ENCODE results near the gene PYCR2. TPM values are rescaled to one million over a fixed set of nuclear protein-coding genes. Genes with fewer than 3 reads are reported as not detected.

The PYCR2 gene
- total and polyA plus RNA-seq, 2 donors, result 19.5 to 100 TPM

GRCh38 chr1:225921734-225922709 is 2.0 kb downstream of the PYCR2 start:
- no peaks in the 10 kb centered on the region for H3K4me1 ChIP-seq (ENCODE audit: insufficient read depth)
- no peak overlapping the region for H3K4me3 ChIP-seq (ENCODE audit: low read depth, low read length)
- WGBS, result 91% methylated on average over 23 of the region's 23 CpGs
- DNase-seq (ENCODE audit: extremely low spot score), result peak; percentile 45
- no peaks in the 10 kb centered on the region for H3K36me3 ChIP-seq (ENCODE audit: insufficient read depth)
- peak overlapping the region; percentile 3 for H3K27ac ChIP-seq (ENCODE audit: low read depth)

DNA sequence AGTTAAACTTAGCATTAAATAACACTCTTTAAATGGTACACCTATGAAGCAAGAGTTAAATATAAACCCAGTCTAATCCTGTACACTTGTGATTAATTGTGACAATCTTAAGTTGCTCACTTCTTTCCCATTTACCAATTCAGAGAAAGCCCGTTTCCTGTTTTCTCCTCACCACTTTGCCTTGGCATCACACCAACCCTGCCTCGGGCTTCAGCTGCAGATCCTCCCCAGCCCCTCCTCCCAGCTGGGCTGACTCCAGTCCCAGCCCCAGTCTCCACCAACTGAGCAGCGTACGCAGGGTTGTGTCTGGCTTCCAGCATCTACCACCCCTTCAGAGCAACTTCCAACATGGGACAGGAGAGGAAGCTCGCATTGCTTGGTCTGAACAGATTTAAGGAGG is 4.1 kb downstream of the PYCR2 start:
- H3K4me3 ChIP-seq (ENCODE audit: low read depth, low read length), result no peak overlapping the region
- WGBS, result 24% methylated on average over 5 of the region's 5 CpGs
- no peaks in the 10 kb centered on the region for H3K36me3 ChIP-seq (ENCODE audit: insufficient read depth)
- H3K27ac ChIP-seq (ENCODE audit: low read depth), result no peak overlapping the region
- DNase-seq (ENCODE audit: extremely low spot score), result no peak
- no peaks in the 10 kb centered on the region for H3K4me1 ChIP-seq (ENCODE audit: insufficient read depth)

- H3K36me3 ChIP-seq (ENCODE audit: insufficient read depth), result no peaks in the 10 kb centered on the region
- no peak overlapping the region for H3K27ac ChIP-seq (ENCODE audit: low read depth)
- H3K4me1 ChIP-seq (ENCODE audit: insufficient read depth), result no peaks in the 10 kb centered on the region
- DNase-seq (ENCODE audit: extremely low spot score), result no peak
- WGBS, result 90% methylated on average over 4 of the region's 4 CpGs
- H3K4me3 ChIP-seq (ENCODE audit: low read depth, low read length), result no peak overlapping the region
Observed at GRCh38 chr1:225918280-225918679, 5.8 kb downstream of the PYCR2 start.

DNA sequence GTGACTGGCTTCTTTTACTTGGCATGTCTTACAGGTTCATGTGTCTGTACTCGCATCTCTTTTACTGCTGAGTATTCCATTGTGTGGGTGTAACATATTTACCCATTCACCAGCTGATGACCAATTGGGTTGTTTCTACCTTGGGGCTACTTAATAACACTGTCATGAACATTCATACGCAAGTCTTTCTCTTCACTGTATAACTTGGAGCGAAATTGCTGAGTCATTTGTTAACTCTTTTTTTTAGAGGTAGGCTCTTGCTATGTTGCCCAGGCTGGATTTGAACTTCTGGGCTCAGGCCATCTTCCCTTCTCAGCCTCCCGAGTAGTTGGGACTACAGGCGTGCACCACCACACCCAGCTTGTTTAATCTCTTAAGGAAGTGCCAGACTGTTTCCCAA is 6.5 kb downstream of the PYCR2 start:
- no peak overlapping the region for H3K4me3 ChIP-seq (ENCODE audit: low read depth, low read length)
- no peak overlapping the region for H3K27ac ChIP-seq (ENCODE audit: low read depth)
- no peaks in the 10 kb centered on the region for H3K36me3 ChIP-seq (ENCODE audit: insufficient read depth)
- 89% methylated on average over 5 of the region's 5 CpGs for WGBS
- no peak for DNase-seq (ENCODE audit: extremely low spot score)
- H3K4me1 ChIP-seq (ENCODE audit: insufficient read depth), result no peaks in the 10 kb centered on the region

DNA sequence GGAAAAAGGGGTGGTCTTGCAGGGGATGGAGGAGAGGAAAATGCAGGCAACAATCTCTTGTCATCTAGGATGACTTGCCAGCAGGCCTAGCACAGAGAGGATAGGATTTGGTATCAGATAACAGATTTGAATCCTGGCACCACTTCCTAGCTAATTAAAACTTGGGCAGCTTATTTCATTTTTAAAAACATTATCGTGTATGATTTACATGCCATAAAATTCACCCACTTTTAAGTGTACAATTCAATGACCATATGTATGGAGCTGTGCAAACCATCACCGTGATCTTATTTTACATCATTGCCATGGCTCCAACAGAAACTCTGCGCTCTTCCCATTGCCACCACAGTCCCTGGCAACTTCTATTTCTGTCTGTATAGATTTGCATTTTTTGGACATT is 6.9 kb downstream of the PYCR2 start:
- H3K36me3 ChIP-seq (ENCODE audit: insufficient read depth), result no peaks in the 10 kb centered on the region
- H3K27ac ChIP-seq (ENCODE audit: low read depth), result no peak overlapping the region
- H3K4me3 ChIP-seq (ENCODE audit: low read depth, low read length), result no peak overlapping the region
- H3K4me1 ChIP-seq (ENCODE audit: insufficient read depth), result no peaks in the 10 kb centered on the region
- DNase-seq (ENCODE audit: extremely low spot score), result no peak
- 92% methylated on average over 3 of the region's 3 CpGs for WGBS

GRCh38 chr1:225915538-225915991 is 8.5 kb downstream of the PYCR2 start:
- no peak overlapping the region for H3K27ac ChIP-seq (ENCODE audit: low read depth)
- 76% methylated on average over 7 of the region's 7 CpGs for WGBS
- H3K4me3 ChIP-seq (ENCODE audit: low read depth, low read length), result no peak overlapping the region
- no peaks in the 10 kb centered on the region for H3K4me1 ChIP-seq (ENCODE audit: insufficient read depth)
- no peak for DNase-seq (ENCODE audit: extremely low spot score)
- H3K36me3 ChIP-seq (ENCODE audit: insufficient read depth), result no peaks in the 10 kb centered on the region

DNA sequence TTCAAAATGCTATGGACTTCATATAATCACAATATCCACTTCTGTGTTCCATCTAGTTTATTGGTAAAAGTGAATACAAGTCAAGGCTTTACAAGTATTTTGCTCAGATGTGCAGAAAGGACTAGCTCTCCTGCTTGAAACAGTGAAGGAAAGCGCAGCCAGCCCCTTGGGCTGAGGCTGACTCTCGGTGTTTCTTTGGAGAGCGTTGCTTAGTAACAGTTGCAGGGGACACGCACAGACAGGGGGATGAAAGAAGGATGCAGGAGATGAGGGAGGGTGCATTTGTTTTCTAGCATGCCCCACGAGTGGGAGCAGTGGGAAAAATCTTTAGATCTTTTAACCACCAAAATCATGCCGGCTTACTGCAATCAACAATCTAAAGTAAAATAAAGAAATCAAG is 9.1 kb downstream of the PYCR2 start:
- no peak for DNase-seq (ENCODE audit: extremely low spot score)
- WGBS, result 82% methylated on average over 6 of the region's 6 CpGs
- H3K27ac ChIP-seq (ENCODE audit: low read depth), result no peak overlapping the region
- H3K4me1 ChIP-seq (ENCODE audit: insufficient read depth), result no peaks in the 10 kb centered on the region
- no peaks in the 10 kb centered on the region for H3K36me3 ChIP-seq (ENCODE audit: insufficient read depth)
- H3K4me3 ChIP-seq (ENCODE audit: low read depth, low read length), result no peak overlapping the region

DNA sequence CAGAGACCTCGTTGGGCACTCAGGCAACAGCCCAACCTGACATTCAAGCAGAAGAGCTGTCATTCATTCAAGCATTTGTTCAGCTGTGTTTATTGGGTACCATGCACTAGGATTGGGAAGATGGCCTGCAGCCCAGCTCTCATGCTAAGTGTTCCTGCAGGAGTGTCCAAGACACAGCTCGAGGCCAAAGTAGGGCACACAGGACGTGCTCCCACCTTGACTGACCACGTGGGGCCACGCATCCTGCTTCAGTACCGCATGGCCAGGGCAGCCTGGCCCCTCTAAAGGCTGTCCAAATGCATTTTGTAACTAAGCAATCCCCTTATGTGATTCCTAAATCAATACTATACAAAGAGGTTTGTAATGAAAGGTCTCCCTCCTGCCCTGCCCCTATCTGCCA is 9.7 kb downstream of the PYCR2 start:
- H3K4me3 ChIP-seq (ENCODE audit: low read depth, low read length), result no peak overlapping the region
- no peak overlapping the region for H3K27ac ChIP-seq (ENCODE audit: low read depth)
- 90% methylated on average over 6 of the region's 6 CpGs for WGBS
- H3K36me3 ChIP-seq (ENCODE audit: insufficient read depth), result no peaks in the 10 kb centered on the region
- DNase-seq (ENCODE audit: extremely low spot score), result no peak
- H3K4me1 ChIP-seq (ENCODE audit: insufficient read depth), result no peaks in the 10 kb centered on the region

DNA sequence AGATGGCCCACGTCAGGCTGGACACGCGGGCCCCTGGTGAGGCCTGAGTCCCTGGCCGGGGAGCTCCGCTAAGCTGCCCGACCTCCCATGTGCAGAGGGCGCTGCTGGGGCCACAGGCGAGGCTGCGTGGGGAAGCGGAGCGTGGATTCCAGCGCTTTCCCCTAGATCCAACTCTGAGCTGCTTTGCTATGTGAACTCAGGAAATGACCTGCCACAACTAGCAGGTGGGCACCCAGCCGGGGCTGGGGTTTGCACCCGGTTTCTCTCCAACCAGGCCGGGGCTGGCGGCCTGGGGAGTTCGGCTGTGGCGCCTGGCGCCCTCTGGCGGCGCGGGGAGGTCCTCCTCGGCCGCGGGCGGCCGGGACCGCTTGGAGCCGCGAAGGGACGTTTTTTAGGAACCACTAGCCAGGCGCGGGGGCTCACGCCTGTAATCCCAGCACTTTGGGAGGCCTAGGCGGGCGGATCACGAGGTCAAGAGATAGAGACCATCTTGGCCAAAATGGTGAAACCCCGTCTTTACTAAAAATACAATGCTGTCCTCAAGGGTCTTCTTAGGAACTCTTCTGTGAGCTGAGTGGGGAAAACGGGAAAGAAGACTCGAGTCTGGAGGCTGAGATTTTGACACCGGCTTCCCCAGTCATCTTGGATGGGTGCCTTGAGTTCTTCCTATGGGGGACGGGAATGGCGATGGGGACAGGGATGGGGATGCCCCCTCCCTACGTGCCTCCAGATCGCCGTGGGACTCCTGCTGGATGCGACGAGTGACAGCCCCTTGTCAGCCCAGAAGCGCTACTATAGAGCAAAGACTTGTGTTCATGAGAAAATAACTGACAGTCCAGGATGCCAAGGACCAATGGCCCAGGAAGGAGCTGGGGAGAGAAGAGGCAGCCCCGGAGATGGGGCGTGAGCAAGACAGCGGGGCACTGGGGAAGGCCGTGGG is 12.6 kb downstream of the PYCR2 start:
- WGBS, result 38% methylated on average over 53 of the region's 53 CpGs
- H3K36me3 ChIP-seq (ENCODE audit: insufficient read depth), result no peaks in the 10 kb centered on the region
- no peaks in the 10 kb centered on the region for H3K4me1 ChIP-seq (ENCODE audit: insufficient read depth)
- no peak for DNase-seq (ENCODE audit: extremely low spot score)
- H3K4me3 ChIP-seq (ENCODE audit: low read depth, low read length), result no peak overlapping the region
- H3K27ac ChIP-seq (ENCODE audit: low read depth), result no peak overlapping the region

- WGBS, result 100% methylated on average over 1 of the region's 1 CpG
- Histone ChIP-seq H3K4me3 (ENCODE audit: low read depth, low read length) (no peak overlapping the region), H3K4me1 (ENCODE audit: insufficient read depth) (no peaks in the 10 kb centered on the region), H3K36me3 (ENCODE audit: insufficient read depth) (no peaks in the 10 kb centered on the region), H3K27ac (ENCODE audit: low read depth) (no peak overlapping the region)
- DNase-seq (ENCODE audit: extremely low spot score), result no peak
Observed at GRCh38 chr1:225909477-225909876, 14.6 kb downstream of the PYCR2 start.

DNA sequence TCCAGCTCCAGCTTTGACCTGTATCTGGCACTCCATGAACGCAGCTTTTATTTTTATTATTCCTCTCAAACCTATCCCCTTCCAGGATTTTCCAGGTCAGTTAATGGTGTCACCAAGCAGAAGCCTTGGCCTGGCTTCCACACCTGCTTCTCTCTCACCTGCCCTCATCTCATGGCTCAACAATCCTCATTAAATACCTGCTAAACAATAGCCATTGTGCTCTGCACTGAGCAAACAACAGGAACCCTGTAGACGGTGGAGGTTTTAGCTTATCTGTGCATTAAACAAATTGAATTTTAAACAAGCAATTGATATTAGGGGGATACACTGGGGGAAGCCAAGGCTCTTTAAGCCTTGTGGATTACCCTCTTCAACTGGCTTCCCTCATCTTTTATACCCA is 15.3 kb downstream of the PYCR2 start:
- DNase-seq (ENCODE audit: extremely low spot score), result no peak
- Histone ChIP-seq H3K27ac (ENCODE audit: low read depth) (no peak overlapping the region), H3K4me1 (ENCODE audit: insufficient read depth) (no peaks in the 10 kb centered on the region), H3K36me3 (ENCODE audit: insufficient read depth) (no peaks in the 10 kb centered on the region), H3K4me3 (ENCODE audit: low read depth, low read length) (no peak overlapping the region)
- WGBS, result 62% methylated on average over 2 of the region's 2 CpGs

DNA sequence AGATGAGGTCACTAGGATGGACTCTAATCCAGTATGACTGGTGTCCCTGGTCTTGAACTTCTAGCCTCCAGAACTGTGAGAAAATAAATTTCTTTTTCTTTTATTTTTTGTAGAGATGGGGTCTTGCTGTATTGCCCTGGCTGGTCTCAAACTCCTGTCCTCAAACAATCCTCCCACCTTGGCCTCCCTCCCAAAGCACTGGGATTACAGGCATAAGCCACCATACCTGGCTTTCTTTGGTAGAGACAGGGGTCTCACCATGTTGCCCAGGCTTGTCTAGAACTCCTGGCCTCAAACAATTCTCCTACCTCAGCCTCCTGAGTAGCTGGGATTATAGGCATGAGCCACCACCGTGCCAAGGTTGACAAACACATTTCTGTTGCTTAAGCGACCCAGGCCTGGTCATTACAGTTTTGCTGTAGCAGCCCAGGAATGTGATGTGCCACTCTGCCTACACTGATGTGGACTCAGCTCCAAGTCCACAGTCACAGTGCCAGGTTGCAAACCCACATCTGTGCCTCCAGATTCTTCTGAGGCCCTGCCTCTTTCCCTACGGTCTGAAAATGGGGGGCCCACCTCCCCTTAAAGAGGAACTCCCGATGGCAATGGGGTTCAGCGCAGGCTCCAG is 15.9 kb downstream of the PYCR2 start:
- no peak overlapping the region for H3K4me3 ChIP-seq (ENCODE audit: low read depth, low read length)
- H3K36me3 ChIP-seq (ENCODE audit: insufficient read depth), result no peaks in the 10 kb centered on the region
- no peak overlapping the region for H3K27ac ChIP-seq (ENCODE audit: low read depth)
- 82% methylated on average over 5 of the region's 5 CpGs for WGBS
- no peaks in the 10 kb centered on the region for H3K4me1 ChIP-seq (ENCODE audit: insufficient read depth)
- no peak for DNase-seq (ENCODE audit: extremely low spot score)

DNA sequence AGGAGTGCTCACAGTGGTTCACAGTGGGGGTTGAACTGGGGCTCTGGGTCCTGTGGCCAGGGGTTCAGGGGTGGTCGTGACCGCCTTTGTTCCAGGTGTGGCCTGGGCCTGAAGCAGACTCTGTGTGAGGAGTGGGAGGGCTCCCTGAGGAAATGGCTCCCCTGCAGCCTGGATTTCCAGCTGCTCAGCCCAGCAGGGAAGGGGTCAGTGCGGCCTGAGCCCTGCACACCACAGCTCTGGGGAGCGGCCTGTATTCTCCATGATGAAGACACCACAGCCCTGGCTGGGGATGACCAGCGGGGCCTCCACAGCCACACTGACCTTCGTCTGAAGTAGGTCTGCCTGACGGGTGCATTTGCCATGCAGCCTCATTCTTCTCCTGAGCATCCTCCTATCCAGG is 16.7 kb downstream of the PYCR2 start:
- Histone ChIP-seq H3K27ac (ENCODE audit: low read depth) (no peak overlapping the region), H3K36me3 (ENCODE audit: insufficient read depth) (no peaks in the 10 kb centered on the region), H3K4me3 (ENCODE audit: low read depth, low read length) (no peak overlapping the region), H3K4me1 (ENCODE audit: insufficient read depth) (no peaks in the 10 kb centered on the region)
- no peak for DNase-seq (ENCODE audit: extremely low spot score)
- WGBS, result 94% methylated on average over 7 of the region's 7 CpGs
